Stimulated activated CD8-positive, alpha-beta memory T cell treated with anti-CD3 and anti-CD28 coated beads, Interleukin-7, amount 100 ng/mL, for 1 hour (primary cell): ENCODE measurements around the gene OR2L13.
"Not testable (repeated sequence)": the region's sequence is repeated elsewhere in the genome, so short reads cannot be mapped to it uniquely, and the experiment has no call there.

Source experiments
- DNase-seq, 2 donors: peaks; one replicate each; pipeline ENCODE4 v3.0.0-alpha.2; 2020; ENCODE audit warnings: low read depth in 2 of 2

OR2L13 gene, protein sequence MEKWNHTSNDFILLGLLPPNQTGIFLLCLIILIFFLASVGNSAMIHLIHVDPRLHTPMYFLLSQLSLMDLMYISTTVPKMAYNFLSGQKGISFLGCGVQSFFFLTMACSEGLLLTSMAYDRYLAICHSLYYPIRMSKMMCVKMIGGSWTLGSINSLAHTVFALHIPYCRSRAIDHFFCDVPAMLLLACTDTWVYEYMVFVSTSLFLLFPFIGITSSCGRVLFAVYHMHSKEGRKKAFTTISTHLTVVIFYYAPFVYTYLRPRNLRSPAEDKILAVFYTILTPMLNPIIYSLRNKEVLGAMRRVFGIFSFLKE

DNA sequence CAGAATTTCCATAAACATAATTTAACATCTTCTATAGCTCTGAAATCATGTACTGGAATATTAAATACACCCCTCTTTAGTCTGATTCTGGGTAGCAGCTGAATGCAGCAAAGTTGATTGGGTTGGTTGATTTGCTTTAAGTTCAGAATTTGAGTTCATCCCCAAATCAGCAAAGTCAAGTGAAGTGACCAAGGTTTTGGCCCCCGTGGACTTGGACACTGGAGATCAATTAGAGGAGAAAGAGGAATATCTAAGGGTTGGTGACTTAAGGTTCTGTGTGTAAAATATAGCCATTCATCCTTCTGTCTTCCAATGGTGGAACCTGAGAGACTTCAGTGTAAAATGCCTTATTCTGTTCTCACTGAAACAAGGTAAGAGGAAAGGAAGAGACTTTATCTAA lies at the start of gene OR2L13:
TSS of gene OR2L13 (plus strand) at position 301 of the 400 bp plus-strand sequence. CDS start 4,192 bp downstream, outside the sequence.
- no peak for DNase-seq

DNA sequence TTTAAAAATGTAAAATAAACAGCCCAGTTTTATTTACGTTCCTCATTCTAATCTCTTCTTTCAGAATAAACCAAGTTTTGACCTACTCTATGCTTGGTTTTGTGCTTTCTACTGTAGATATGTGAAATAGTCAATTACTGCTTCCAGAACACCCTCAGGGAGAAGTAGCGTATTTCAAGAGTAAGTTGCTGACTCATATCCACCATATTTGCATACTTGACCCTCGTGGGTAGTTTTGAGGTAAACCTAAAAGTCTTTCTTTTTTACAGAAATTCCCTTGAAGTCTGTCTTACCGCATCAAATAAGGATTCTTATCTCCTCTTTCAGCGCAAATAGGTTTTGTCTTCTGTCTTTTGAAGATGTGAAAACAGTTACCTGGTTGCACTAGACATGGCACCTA lies 49.8 kb upstream of the OR2L13 start:
- no peak for DNase-seq

DNA sequence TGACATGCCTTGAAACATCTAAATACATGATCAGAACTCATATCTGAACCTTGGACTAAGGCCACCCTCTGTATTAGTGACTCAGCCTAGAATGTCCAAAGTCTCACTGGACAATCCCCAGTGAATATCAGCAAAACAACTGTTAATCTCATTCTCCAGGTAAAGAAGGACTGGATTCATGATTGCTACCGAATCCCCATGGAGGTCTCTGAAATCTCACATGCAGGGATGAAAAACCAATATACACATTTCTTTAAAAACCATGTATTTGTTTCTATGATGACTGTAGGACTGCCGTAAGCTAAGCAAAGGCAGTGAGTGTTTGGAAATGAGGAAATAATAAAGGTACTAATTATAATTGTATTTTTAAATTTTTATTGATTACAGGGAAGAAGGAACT lies 48.4 kb upstream of the OR2L13 start, which contains the start of gene OR2L3:
TSS of gene OR2L3 (plus strand) at position 301 of the 400 bp plus-strand sequence. CDS start 13,846 bp downstream, outside the sequence.
- no peak for DNase-seq

DNA sequence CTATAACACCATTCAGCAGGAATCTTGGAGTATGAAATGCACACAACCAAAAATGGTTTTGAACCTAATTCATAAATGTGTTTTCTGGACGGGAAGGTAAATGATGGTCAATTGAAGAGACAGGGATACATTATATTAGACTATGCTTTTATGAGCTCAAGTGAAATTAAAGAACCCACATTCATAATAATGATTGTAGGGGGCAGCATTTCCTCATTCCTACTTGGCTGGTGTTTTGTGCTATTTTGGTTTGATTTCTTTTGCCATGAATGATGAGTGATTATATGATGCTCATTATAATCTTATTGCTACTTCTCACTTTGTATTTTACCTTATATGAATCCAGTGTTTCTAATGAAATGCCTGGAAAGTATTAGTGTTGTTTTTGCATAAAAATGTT lies 48.0 kb upstream of the OR2L13 start:
- DNase-seq, result no peak

DNA sequence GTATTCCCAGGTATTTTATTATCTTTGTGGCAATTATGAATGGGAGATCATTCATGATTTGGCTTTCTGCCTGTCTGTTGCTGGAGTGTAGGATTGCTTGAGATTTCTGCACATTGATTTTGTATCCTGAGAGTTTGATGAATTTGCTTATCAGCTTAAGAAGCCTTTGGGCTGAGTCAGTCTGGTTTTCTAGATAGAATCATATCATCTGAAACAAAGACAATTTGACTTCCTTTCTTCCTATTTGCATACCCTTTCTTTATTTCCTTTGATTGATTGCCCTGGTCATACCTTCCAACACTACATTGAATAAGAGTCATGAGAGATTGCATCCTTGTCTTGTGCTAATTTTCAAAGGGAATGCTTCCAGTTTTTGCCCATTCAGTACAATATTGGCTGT lies 40.3 kb upstream of the OR2L13 start:
- DNase-seq, result no peak

DNA sequence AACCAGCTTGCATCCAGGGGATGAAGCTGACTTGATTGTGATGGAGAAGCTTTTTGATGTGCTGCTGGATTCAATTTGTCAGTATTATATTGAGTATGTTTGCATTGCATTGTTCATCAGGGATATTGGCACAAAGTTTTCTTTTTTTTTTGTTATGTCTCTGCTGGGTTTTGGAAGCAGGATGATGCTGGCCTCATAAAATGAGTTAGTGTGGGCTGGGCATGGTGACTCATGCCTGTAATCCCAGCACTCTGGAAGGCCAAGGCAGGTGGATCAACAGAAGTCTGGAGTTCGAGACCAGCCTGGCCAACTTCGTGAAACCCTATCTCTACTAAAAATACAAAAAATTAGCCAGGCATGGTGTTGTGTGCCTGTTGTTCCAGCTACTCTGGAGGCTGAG lies 39.7 kb upstream of the OR2L13 start:
- no peak for DNase-seq

DNA sequence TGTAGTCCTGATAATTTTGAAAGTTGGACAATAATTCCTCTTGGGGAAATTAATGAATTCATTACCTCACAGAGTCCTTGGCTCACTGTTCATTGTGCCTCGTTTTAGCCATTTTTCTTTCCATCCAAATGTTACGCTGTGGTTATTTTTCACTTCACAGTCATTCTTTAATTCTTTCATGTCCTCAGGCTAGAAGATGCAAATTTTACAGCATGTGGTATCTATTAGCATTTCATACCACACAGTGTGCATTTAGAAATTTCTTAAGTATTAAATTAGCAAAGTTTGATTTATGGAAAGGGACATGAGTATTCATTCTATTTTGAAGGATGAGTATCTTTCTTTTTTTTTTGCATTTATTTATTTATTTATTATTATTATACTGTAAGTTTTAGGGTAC lies 29.9 kb upstream of the OR2L13 start:
- DNase-seq, result no peak

DNA sequence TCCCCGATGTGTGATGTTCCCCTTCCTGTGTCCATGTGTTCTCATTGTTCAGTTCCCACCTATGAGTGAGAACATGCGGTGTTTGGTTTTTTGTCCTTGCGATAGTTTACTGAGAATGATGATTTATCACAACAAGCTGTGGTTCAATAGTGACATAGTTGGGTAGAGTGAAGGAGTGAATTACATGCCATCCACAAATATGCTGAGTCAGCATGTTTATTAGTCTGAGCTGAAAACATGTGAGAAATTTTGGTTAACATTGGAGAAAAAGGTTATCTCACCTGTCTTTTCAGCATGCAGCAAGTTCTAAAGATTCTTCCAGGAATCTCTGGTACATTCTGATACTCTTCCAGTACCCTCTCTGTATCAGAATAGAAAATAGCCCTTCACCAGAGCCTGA lies 29.4 kb upstream of the OR2L13 start:
- DNase-seq, result no peak

DNA sequence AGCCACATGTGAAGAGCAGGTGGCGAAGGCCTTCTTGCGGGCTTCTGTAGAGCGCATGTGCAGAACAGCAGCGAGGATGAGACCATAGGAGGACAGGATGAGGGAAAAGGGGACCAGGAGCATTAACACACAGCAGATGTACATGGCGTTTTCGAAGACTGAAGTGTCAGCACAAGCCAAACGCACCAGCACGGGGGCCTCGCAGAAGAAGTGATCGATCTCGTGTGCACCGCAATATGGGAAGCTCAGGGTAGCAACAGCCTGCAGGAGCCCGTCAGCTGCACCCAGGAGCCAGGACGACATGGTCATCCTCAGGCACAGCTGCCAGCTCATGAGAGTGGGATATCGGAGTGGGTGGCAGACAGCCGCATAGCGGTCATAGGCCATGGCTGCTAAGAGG lies 11.1 kb upstream of the OR2L13 start:
- not testable (repeated sequence) for DNase-seq

DNA sequence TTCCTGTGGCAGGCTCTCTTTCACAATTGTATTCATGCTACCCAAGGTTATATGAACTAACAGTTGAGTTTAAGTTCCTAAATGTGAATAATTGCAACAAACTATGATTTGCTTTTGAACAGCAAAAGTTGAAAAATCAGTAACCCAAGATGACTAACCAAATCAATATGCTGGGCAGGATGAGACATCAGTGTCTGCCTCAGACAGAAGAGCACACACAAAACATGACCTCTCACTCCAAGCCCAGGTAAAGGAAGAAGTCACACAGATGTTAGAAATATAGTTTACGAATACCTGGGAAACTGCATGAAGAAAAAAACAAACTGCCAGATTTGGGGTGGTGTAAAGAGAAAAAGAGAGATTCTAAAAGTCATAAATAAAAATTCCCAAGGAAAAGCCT lies 3.5 kb downstream of the OR2L13 start:
- DNase-seq, result no peak

DNA sequence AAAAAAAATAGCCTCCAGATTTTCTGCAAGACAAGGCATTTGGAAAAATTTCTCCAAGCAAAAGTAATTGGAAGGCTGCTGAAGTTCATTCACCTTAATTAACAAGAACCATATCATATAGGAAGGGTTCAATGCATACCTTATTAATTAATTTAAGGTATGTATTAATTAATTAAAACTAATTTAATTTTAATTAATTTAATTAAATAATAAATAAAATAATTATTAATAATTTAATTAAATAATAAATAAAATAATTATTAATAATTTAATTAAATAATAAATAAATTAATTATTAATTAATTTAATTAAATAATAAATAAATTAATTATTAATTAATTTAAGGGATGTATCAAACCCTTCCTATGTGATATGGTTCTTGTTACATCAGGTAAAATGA lies 7.9 kb downstream of the OR2L13 start:
- DNase-seq, result no peak

DNA sequence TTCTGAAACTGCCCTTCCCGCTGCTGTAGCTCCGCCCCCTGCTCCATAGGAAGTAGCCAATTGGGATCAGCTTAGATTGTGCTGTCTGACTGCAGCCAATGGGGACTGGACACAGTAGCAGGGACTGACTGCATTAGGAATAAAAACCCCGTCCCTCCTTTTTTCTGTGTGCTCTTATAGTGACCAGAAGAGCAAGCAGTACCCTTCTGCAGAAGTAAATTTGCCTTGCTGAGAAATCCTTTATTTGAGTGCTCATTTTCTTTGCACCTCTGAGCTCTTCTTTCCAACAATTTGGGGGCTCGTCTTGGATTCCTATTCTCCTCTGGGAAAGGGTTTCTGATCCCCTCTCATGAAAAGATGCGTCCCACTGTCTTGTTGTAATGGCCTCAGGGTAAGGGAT lies 16.2 kb downstream of the OR2L13 start:
- DNase-seq, result no peak

DNA sequence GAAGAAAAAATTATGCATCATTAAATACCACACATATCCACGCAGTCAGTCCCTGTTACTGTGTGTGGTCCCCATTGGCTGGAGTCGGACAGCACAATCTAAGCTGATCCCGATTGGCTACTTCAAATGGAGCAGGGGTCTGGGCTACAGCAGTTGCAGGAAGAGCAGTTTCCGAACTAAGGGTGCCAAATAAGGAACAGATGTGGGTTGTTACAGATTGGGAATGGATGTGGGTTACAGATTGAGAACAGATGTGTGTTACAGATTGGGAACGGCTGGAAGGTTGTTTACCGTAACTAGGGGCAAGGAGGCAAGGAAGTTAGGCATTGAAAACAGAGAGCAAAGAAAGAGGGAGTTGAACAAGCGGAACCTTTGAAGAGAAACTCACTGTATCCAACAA lies 19.9 kb downstream of the OR2L13 start:
- no peak for DNase-seq

DNA sequence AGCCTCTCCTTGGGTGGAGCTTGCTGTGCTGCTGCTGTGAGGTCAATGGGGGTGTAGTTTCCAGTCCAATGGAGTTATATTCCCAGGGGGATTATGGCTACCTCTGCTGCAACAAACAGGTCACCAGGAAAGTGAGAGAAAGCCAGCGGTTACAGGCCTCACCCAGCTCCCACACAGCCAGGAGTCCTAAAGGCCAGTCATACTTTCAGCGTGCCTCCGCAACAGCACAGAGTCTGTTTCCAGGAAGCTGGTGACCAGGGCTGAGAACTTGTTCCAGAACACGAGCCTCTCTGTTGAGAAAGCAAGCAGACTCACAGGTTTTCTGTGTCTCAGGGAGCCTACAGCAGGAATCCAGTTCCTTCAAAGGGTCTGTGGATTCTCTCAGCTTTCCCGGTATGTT lies 32.7 kb downstream of the OR2L13 start:
- DNase-seq, result no peak

DNA sequence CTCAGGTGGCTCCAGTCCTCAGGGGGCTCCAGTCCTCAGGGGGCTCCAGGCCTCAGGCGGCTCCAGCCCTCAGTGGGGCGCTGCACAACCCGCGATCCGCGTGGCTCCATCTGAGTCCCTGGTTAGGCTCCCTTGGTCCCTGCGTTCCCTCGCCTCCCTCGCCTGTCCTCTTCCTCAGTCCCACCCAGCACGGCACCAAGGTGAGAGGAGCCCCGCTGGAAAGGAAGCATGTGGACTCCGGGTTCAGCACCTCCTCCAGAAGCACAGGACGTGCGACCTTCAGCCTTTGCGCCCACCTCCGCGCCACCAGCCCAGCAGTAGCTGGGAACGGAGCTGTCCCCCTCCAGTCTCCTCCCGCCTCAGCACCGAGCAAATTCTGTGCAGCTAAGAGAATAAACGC lies 41.8 kb downstream of the OR2L13 start:
- no peak for DNase-seq

DNA sequence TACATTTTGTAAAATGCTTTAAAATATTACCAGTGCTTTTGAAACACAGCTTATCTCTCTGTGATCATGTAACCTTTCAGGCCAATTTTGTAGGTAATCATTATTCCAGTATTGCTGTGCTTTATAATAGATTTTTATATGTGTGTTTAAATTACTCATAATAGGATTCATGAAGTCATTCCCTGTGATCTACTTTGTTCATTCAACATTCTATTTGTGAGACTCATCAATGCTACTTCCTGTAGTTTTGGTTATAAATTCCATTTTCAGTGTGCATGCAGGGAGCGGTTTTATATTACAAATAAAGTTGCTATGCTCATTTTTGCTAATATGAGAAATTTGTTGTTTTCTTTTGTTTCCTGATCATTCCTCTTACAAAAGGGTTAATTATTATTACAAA lies 45.9 kb downstream of the OR2L13 start:
- DNase-seq, result no peak

DNA sequence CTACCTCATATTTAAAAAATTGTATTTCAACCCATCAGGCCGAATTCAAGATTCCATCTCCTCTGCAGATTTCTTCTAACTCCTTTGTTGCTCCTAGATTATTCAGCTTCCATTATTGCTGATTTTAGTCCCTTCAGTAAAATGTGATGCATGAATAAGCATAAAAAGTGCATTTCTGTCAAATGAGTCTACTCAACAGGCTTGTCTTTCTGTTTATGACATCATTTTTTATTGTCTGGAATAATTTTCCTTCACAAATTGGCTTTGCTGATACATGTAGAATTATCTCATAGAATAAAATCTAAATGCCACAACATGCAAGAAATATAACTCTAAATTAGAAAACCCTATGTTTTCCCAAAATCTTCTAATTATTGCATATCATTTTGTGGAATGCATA lies 48.3 kb downstream of the OR2L13 start:
- no peak for DNase-seq

DNA sequence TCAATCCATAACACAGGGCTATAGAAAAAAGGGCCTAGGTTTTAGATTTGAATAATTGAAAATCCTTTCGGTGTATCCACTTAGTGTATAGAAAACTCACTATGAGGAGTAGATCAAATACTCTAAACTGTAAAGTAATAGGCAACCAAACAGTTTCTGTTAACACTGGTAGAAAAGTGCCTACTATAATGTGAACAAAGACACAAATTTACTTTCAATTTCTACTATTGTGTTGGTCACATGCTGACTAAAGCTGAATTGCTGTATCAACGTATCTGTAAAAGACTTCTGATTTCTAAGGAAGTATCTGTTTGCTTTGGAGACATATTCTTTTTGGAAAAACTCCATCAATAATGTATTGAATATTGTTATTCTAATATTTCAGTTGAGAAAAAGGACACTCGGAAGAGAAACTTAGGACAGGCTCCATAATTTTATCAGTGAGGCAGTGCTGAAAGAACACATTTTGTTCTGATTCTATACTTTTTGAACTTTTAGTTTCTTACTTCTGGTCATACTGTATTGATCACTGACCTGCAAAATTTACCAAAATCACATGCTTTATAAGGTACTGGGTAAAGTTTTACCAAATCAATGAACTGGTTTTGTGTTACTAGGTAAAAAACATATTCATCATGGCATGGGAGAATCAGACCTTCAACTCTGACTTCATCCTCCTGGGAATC lies 49.7 kb downstream of the OR2L13 start, which contains the start of gene OR2M5:
TSS of gene OR2M5 (plus strand) at position 636 of the 686 bp plus-strand sequence. CDS start at position 636, 0 bp downstream.
- no peak for DNase-seq
